GM10248 (cell line): ENCODE measurements around the gene PRKCA.
"Not testable (repeated sequence)": the region's sequence is repeated elsewhere in the genome, so short reads cannot be mapped to it uniquely, and the experiment has no call there.

Experiments
- CTCF ChIA-PET: fragments of 300-600 bp; sonication (Branson Sonifier 250); formaldehyde crosslinking; extraction: SDS; loops from one replicate; lab custom pipeline; 2021; ENCODE audit warnings: antibody characterized with exemption; lab: Yijun Ruan, JAX
- POLR2A ChIA-PET: fragments of 350-650 bp; sonication (Branson Sonifier 250); formaldehyde crosslinking; extraction: SDS; loops from one replicate; lab custom pipeline; 2020; ENCODE audit warnings: antibody characterized with exemption; lab: Yijun Ruan, JAX
- DNase-seq: peaks from one replicate; pipeline ENCODE4 v3.0.0; 2012; ENCODE audit errors: extremely low spot score
- TF ChIP-seq, protein P1 (sequence below): IDR thresholded peaks from 2 replicates; pipeline ENCODE4 v1.5.1; 2012; ENCODE audit warnings: mild to moderate bottlenecking, low read depth; ENCODE audit errors: extremely low read depth, missing control alignments, control extremely low read depth

Gene PRKCA

DNA sequence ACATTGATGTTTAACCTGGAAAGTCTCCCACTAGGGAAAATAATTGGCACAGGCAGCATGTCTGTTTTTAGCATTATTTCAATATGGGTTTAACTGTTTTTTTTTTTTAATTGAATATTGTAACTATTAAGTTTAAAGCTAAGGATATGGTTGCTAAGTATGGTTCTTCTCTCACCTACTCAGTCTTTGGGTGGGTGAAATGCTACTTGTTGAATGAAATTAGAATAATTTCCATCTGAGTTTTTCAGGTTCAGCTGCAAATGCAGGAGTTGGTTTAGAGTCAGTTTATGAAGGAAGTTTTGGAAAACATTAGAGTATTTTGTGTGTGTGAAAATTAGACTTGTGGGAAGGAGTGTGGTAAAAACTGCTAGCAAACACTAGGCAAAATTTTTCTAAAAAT is 93.5 kb downstream of the PRKCA start:
- TF ChIP-seq, protein P1, sequence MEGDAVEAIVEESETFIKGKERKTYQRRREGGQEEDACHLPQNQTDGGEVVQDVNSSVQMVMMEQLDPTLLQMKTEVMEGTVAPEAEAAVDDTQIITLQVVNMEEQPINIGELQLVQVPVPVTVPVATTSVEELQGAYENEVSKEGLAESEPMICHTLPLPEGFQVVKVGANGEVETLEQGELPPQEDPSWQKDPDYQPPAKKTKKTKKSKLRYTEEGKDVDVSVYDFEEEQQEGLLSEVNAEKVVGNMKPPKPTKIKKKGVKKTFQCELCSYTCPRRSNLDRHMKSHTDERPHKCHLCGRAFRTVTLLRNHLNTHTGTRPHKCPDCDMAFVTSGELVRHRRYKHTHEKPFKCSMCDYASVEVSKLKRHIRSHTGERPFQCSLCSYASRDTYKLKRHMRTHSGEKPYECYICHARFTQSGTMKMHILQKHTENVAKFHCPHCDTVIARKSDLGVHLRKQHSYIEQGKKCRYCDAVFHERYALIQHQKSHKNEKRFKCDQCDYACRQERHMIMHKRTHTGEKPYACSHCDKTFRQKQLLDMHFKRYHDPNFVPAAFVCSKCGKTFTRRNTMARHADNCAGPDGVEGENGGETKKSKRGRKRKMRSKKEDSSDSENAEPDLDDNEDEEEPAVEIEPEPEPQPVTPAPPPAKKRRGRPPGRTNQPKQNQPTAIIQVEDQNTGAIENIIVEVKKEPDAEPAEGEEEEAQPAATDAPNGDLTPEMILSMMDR: no peak
- ChIA-PET CTCF (interaction anchor here (1.0 kb wide), 1 partner anchor 142 kb away, joined by 3 read pairs; no protein-coding TSS in a partner anchor), POLR2A (no interaction called here)
- DNase-seq: no peak

DNA sequence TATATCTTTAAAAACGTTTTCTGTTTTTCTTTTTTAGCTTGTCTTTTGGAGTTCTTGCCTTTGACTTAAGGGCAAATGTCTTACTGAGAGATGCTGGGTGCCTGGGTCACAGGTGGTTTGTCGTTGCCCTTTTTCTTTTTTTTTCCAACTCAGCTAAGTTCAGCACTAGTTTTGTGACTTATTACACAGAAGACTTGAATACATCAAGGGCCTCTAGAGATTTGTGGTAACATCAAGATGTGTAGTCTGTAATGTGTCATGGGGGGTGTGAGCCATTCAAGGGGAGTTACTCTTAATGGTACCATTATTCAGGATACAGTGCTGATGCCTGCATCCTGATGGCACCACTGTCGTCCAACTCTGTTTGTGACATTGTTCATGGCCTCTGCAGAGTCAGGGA is 95.1 kb downstream of the PRKCA start:
- POLR2A ChIA-PET: no interaction called here
- TF ChIP-seq, protein P1: no peak
- CTCF ChIA-PET: no interaction called here
- no peak for DNase-seq

DNA sequence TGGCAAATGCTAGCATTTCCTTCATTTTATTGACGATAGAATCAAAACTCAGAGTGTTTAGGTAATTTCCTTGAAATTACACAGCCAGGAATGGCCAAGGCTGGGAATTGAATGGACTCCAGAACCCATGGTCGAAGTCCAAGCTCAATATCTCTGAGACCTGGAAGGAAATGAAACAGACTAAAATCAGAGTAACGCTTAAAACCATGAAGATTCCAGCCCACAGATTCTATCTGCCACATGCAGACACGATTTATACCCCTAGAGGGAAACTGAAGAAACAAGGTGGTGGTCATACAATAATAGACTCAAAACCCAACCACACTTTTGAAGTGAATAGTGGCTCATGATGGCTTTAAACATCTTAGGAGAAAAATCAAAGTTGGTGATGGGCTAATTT is 95.6 kb downstream of the PRKCA start:
- CTCF ChIA-PET: no interaction called here
- no peak for DNase-seq
- TF ChIP-seq, protein P1: no peak
- POLR2A ChIA-PET: no interaction called here

DNA sequence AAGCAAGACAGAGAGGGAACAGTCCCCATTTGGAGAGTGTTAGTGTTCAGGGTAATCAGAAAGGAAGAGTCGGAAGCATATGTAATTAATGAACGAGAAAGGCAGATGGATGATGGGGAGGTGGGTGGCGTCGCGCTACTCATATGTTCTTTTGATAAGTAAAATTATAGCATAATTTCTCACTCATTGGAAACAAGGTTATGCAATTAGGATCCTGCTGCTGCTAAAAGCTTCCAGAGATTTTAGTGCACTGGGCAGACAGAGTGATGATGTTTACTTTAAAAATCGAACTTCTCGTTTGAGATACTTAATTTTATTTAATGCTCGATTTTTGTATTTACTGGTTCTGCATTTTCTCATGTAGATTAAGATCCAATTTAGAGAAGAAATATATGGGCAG is 96.2 kb downstream of the PRKCA start:
- no peak for DNase-seq
- CTCF ChIA-PET: no interaction called here
- TF ChIP-seq, protein P1: no peak
- POLR2A ChIA-PET: no interaction called here

DNA sequence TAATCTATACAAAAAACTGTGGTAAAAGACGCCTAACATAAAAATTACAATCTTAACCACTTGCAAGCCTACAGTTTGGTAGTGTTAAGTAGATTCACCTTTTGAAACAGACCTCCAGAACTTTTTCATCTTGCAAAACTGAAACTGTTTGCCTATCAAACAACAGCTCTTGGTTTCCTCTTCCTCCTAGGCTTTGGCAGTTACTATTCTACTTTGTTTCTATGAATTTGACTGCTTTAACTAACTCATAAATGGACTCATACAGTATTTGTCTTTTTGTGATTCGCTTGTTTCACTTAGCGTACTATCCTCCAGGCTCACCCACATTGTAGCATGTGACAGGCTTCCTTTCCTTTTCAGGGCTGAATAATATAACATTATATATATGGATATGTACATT is 97.0 kb downstream of the PRKCA start:
- no peak for DNase-seq
- TF ChIP-seq, protein P1: no peak
- CTCF ChIA-PET: no interaction called here
- POLR2A ChIA-PET: no interaction called here

DNA sequence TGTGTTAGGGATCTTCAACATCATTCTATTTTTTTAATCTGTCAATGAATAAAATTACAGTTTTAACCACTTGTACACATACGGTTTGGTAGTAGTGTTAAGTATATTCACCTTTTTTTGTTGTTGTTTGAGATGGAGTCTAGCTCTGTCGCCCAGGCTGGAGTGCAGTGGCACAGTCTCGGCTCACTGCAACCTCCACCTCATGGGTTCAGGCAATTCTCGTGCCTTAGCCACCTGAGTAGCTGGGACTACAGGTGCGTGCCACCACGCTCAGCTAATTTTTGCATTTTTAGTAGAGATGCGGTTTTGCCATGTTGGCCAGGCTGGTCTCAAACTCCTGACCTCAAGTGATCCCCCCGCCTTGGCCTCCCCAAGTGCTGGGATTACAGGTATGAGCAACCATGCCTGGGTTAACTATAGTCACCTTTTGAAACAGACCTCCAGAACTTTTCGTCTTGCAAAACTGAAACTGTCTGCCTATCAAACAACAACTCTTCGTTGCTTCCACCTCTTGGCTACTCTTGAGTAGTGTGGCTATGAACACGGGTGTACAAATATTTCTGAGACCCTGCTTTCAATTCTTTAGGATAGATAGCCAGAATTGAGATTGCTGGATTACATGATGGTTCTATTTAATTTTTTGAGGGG is 97.8 kb downstream of the PRKCA start:
- POLR2A ChIA-PET, DNase-seq, CTCF ChIA-PET: not testable (repeated sequence)

DNA sequence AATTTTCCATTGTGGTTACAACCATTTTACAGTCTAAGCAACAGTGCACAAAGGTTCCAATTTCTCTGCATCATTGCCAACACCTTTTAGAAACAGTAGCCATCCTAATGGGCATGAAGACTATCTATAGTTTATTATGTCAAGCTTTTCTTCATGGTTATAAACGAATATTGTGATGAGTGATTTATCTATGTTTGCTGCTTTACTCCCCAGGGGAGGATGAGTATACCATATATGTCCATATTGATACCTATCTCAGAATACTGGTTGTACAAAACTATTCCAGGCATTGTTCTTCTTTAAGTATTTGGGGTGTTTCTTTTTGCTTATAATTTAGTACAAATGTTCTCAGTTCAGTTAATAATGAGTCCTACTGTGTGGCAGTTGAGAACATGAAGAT is 98.3 kb downstream of the PRKCA start:
- DNase-seq: no peak
- CTCF ChIA-PET: no interaction called here
- TF ChIP-seq, protein P1: no peak
- POLR2A ChIA-PET: no interaction called here
